Raji (cell line): ENCODE data around the gene PSMC3.

Experiments used
- POLR2A ChIP-seq: IDR thresholded peaks from 2 replicates; pipeline ENCODE4 v1.6.1; 2011; ENCODE audit warnings: low read depth, low read length, control low read depth; ENCODE audit not compliant: insufficient read depth

PSMC3 gene

GRCh38 chr11:47426062-47426956 lies at the start of gene PSMC3:
TSS of gene PSMC3 (minus strand) at chr11:47426439. CDS start at chr11:47426279, 160 bp downstream.
- TF ChIP-seq POLR2A, result peak; percentile 63

- no peak for TF ChIP-seq POLR2A
Observed at GRCh38 chr11:47470671-47471070, 44.4 kb upstream of the PSMC3 start.

- no peak for TF ChIP-seq POLR2A
Observed at GRCh38 chr11:47469361-47470179, 43.3 kb upstream of the PSMC3 start.

- no peak for TF ChIP-seq POLR2A
Observed at GRCh38 chr11:47468598-47469214, 42.5 kb upstream of the PSMC3 start.

GRCh38 chr11:47467357-47467756 lies 41.1 kb upstream of the PSMC3 start:
- no peak for TF ChIP-seq POLR2A

- no peak for TF ChIP-seq POLR2A
Observed at GRCh38 chr11:47466701-47467250, 40.5 kb upstream of the PSMC3 start.

- TF ChIP-seq POLR2A, result no peak
Observed at GRCh38 chr11:47466201-47466600, 40.0 kb upstream of the PSMC3 start.

- TF ChIP-seq POLR2A, result no peak
Observed at GRCh38 chr11:47464483-47464882, 38.2 kb upstream of the PSMC3 start.

GRCh38 chr11:47461876-47462275 lies 35.6 kb upstream of the PSMC3 start:
- TF ChIP-seq POLR2A, result no peak

GRCh38 chr11:47460571-47461235 lies 34.5 kb upstream of the PSMC3 start:
- no peak for TF ChIP-seq POLR2A

GRCh38 chr11:47453365-47453764 lies 27.1 kb upstream of the PSMC3 start:
- no peak for TF ChIP-seq POLR2A

- no peak for TF ChIP-seq POLR2A
Observed at GRCh38 chr11:47451990-47452389, 25.8 kb upstream of the PSMC3 start.

GRCh38 chr11:47451436-47451835 lies 25.2 kb upstream of the PSMC3 start:
- no peak for TF ChIP-seq POLR2A

- TF ChIP-seq POLR2A, result no peak
Observed at GRCh38 chr11:47449541-47449940, 23.3 kb upstream of the PSMC3 start.
